OCI-LY3 (cell line): ENCODE results near the gene DDX60.

Source experiments
- EZH2phosphoT487 ChIP-seq: fragments of 200-600 bp; shearing (Covaris generic); IDR thresholded peaks from 2 replicates; pipeline ENCODE4 v1.6.1; 2018; ENCODE audit warnings: antibody characterized with exemption, mixed run types, low read depth
- TF ChIP-seq, protein P1 (sequence below): fragments of 200-600, 300-600 bp; sonication (generic); IDR thresholded peaks from 2 replicates; pipeline ENCODE4 v1.5.1; 2014; ENCODE audit warnings: antibody characterized with exemption, low read length, low read depth

DNA sequence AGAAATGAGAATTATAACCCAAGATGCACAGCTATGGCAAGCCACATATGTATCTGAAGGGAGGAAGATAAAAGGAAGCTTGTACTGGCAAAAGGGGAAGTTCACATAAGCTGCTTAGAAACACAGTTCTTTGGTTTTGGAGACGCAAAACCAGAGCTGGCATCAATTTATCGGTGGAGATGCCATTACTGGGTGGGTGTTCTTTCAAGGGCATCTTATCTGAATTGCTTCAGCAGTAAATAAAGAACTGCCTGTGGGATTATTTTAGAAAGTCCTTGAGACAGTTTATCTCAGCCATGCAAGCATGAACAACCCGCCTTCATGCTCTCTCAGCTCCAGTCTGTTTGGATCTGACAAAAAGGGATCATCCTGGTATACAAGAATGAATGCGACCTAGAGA lies 60.8 kb downstream of the DDX60 start:
- TF ChIP-seq, protein P1, sequence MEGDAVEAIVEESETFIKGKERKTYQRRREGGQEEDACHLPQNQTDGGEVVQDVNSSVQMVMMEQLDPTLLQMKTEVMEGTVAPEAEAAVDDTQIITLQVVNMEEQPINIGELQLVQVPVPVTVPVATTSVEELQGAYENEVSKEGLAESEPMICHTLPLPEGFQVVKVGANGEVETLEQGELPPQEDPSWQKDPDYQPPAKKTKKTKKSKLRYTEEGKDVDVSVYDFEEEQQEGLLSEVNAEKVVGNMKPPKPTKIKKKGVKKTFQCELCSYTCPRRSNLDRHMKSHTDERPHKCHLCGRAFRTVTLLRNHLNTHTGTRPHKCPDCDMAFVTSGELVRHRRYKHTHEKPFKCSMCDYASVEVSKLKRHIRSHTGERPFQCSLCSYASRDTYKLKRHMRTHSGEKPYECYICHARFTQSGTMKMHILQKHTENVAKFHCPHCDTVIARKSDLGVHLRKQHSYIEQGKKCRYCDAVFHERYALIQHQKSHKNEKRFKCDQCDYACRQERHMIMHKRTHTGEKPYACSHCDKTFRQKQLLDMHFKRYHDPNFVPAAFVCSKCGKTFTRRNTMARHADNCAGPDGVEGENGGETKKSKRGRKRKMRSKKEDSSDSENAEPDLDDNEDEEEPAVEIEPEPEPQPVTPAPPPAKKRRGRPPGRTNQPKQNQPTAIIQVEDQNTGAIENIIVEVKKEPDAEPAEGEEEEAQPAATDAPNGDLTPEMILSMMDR: no peak
- no peak for TF ChIP-seq EZH2phosphoT487
